GM12878 (cell line): ENCODE data around the gene ERCC1. TPM values are rescaled to one million over a fixed set of nuclear protein-coding genes. Genes with fewer than 3 reads are reported as not detected.

Source experiments
- ATAC-seq: fragments of 200-7000 bp; cut with Tn5 transposase; 3 replicates; pipeline ENCODE4 v1.9.1; 2020; ENCODE audit warnings: mild to moderate bottlenecking, moderate library complexity
- BruUV-seq: library from RNA; stranded (reverse); fragments of 400-500 nt; replicated peaks from 2 replicates; lab custom pipeline; 2021; lab: Mats Ljungman, UMichigan
- CTCF ChIA-PET: fragments of 300-600 bp; sonication (Branson Sonifier 250); formaldehyde crosslinking; extraction: SDS; loops from one replicate; lab custom pipeline; 2021; ENCODE audit warnings: inconsistent platforms; lab: Yijun Ruan, JAX
- POLR2A ChIA-PET: fragments of 350-600 bp; formaldehyde crosslinking; extraction: SDS; loops from one replicate; lab custom pipeline; 2021; ENCODE audit warnings: inconsistent platforms; lab: Charles Lee
- RAD21 ChIA-PET: fragments of 300-600 bp; sonication (Branson Sonifier 250); formaldehyde crosslinking; loops from one replicate; lab custom pipeline; 2023; ENCODE audit warnings: antibody characterized with exemption; ENCODE audit not compliant: unreplicated experiment; lab: Charles Lee
- SMC1A ChIA-PET: fragments of 300-600 bp; sonication (Branson Sonifier 250); formaldehyde crosslinking; loops from one replicate; lab custom pipeline; 2023; ENCODE audit not compliant: unreplicated experiment, uncharacterized antibody; lab: Charles Lee
- DNase-seq: peaks from one replicate; pipeline ENCODE4 v3.0.0-alpha.2; 2011; ENCODE audit warnings: low read depth, low spot score
- FAIRE-seq: peaks from 3 replicates; lab custom pipeline; 2011; peaks lifted over from hg19 to GRCh38; lab: Jason Lieb, UNC
- H2AFZ ChIP-seq: 2 replicates; pipeline ENCODE4 v1.6.0; 2011; ENCODE audit warnings: low read depth, low read length, control low read depth; ENCODE audit not compliant: control insufficient read depth
- H3K27ac ChIP-seq: 2 replicates; pipeline ENCODE4 v1.5.1; 2011; ENCODE audit warnings: control low read depth; ENCODE audit not compliant: control insufficient read depth, insufficient read depth
- H3K27me3 ChIP-seq, 2 experiments: replicated peaks in 1 of 2; 2 replicates each; pipeline versions ENCODE4 v1.6.0 to v1.6.1; 2011; ENCODE audit warnings: low read length in 1 of 2; ENCODE audit not compliant: control insufficient read depth in 2 of 2, insufficient read depth in 2 of 2
- H3K36me3 ChIP-seq, 2 experiments: 2 replicates each; pipeline ENCODE4 v1.5.1; 2011; ENCODE audit warnings: low read length in 1 of 2; ENCODE audit not compliant: control insufficient read depth in 2 of 2, insufficient read depth in 2 of 2
- H3K4me1 ChIP-seq: 2 replicates; pipeline ENCODE4 v1.6.1; 2011; ENCODE audit warnings: mild to moderate bottlenecking, low read length, moderate library complexity, mixed read lengths; ENCODE audit not compliant: control insufficient read depth, insufficient read depth
- H3K4me2 ChIP-seq: 2 replicates; pipeline ENCODE4 v1.6.0; 2011; ENCODE audit warnings: control low read depth; ENCODE audit not compliant: control insufficient read depth, insufficient read depth
- H3K4me3 ChIP-seq: fragments of 200-600 bp; sonication (generic); 2 replicates; pipeline ENCODE4 v1.5.1; 2016
- H3K79me2 ChIP-seq: 2 replicates; pipeline ENCODE4 v1.6.0; 2011; ENCODE audit warnings: low read length; ENCODE audit not compliant: control insufficient read depth, insufficient read depth
- H3K9ac ChIP-seq: 2 replicates; pipeline ENCODE4 v1.8.0; 2011; ENCODE audit warnings: low read length, control low read depth, mixed read lengths; ENCODE audit not compliant: control insufficient read depth, insufficient read depth
- H3K9me3 ChIP-seq: replicated peaks from 3 replicates; pipeline ENCODE4 v1.5.1; 2011; ENCODE audit warnings: mild to moderate bottlenecking, low read length; ENCODE audit not compliant: control insufficient read depth, insufficient read depth
- H4K20me1 ChIP-seq: 2 replicates; pipeline ENCODE4 v1.6.0; 2011; ENCODE audit not compliant: control insufficient read depth, insufficient read depth
- BCL11A ChIP-seq: IDR thresholded peaks from 2 replicates; pipeline ENCODE4 v1.6.1; 2011; ENCODE audit warnings: low read depth, low read length
- CBX5 ChIP-seq: sonication (generic); IDR thresholded peaks from 2 replicates; pipeline ENCODE4 v1.6.1; 2016; ENCODE audit warnings: low read depth, moderate library complexity, mild to moderate bottlenecking, inconsistent platforms
- HCFC1 ChIP-seq: fragments of 150-350 bp; IDR thresholded peaks from 2 replicates; pipeline ENCODE4 v1.6.1; 2014; ENCODE audit warnings: low read length
- SUZ12 ChIP-seq: fragments of 200-600 bp; sonication (generic); IDR thresholded peaks from one replicate; pipeline ENCODE4 v1.6.1; 2018; ENCODE audit warnings: antibody characterized with exemption, mild to moderate bottlenecking; ENCODE audit not compliant: unreplicated experiment
- TBL1XR1 ChIP-seq: IDR thresholded peaks from 2 replicates; pipeline ENCODE4 v1.6.1; 2012; ENCODE audit warnings: low read depth, low read length, improper control_type of control experiment
- WRNIP1 ChIP-seq: IDR thresholded peaks from 2 replicates; pipeline ENCODE4 v1.6.1; 2011; ENCODE audit warnings: low read depth, low read length, improper control_type of control experiment, borderline replicate concordance
- YBX1 ChIP-seq: fragments of 450-650 bp; IDR thresholded peaks from 2 replicates; pipeline ENCODE4 v1.6.1; 2016; ENCODE audit warnings: antibody characterized with exemption
- ZNF24 ChIP-seq: fragments of 450-650 bp; IDR thresholded peaks from 2 replicates; pipeline ENCODE4 v1.6.1; 2017; ENCODE audit warnings: antibody characterized with exemption, mild to moderate bottlenecking
- WGBS: methylation state at CpG from one replicate; pipeline ENCODE4 v1.1.6; 2016; ENCODE audit warnings: low lambda C conversion rate; ENCODE audit not compliant: insufficient replicate concordance, insufficient coverage; ENCODE audit errors: missing lambda C conversion rate; 5-methylcytosine and 5-hydroxymethylcytosine counted together
- in situ Hi-C: fragments of 300-500 bp; cut with MboI; formaldehyde crosslinking; loops from 9 replicates; pipeline ENCODE4 v1.14.3; 2018; ENCODE audit warnings: mixed read lengths
- intact Hi-C: fragments of 100-400 bp; cut with micrococcal nuclease; formaldehyde crosslinking; loops from one replicate; pipeline ENCODE4 v1.14.2; 2022; ENCODE audit not compliant: unreplicated experiment
- polyA plus RNA-seq, 11 experiments: library from polyadenylated mRNA; depleted of rRNA in 4 of 11; unstranded in 6 of 11; stranded (reverse) in 5 of 11; fragments of >200 nt; fragmentation: Nextera tagmentation in 4 of 11; fragmentation: Illumina TruSeq in 1 of 11; extraction: Ambion mirVana in 4 of 11; extraction: Trizol in 1 of 11; gene quantifications; 1 replicate in 1 of 11; 2 replicates in 10 of 11; pipeline versions ENCODE4 v1.2.1 to v1.2.3, GENCODE V29; 2011 to 2016; ENCODE audit warnings: inconsistent platforms in 2 of 11, missing spikeins in 2 of 11, low read depth in 1 of 11
- total RNA-seq, 4 experiments: library from RNA; depleted of rRNA in 3 of 4; stranded (reverse); fragments of >200 nt in 3 of 4; fragmentation: Illumina TruSeq in 1 of 4; extraction: Trizol in 1 of 4; gene quantifications; 2 replicates each; pipeline versions ENCODE4 v1.2.1 to v1.2.3, GENCODE V29; 2013 to 2021
- TF ChIP-seq, protein P1 (sequence below): fragments of 450-650 bp; IDR thresholded peaks from 2 replicates; pipeline ENCODE4 v1.6.1; 2018; ENCODE audit warnings: borderline replicate concordance, mild to moderate bottlenecking; ENCODE audit not compliant: partially characterized antibody
- TF ChIP-seq, protein P2 (sequence below): IDR thresholded peaks from 2 replicates; pipeline ENCODE4 v1.6.1; 2011; ENCODE audit warnings: borderline replicate concordance, low read depth, mild to moderate bottlenecking, moderate library complexity, mixed read lengths, low read length; ENCODE audit not compliant: insufficient read depth; ENCODE audit errors: extremely low read length
- TF ChIP-seq, protein P3 (sequence below): fragments of 450-650 bp; IDR thresholded peaks from 2 replicates; pipeline ENCODE4 v1.6.1; 2016; ENCODE audit warnings: mild to moderate bottlenecking
- TF ChIP-seq, protein P4 (sequence below): IDR thresholded peaks from 2 replicates; pipeline ENCODE4 v1.6.1; 2012; ENCODE audit warnings: low read depth, low read length, improper control_type of control experiment
- TF ChIP-seq, protein P5 (sequence below), 3 experiments: IDR thresholded peaks in 2 of 3; conservative IDR thresholded peaks in 1 of 3; 2 replicates each; pipeline ENCODE4 v1.5.1; 2011; ENCODE audit warnings: low read depth in 3 of 3, low read length in 3 of 3, mild to moderate bottlenecking in 3 of 3, control low read depth in 2 of 3, moderate library complexity in 2 of 3, inconsistent platforms in 1 of 3, mixed read lengths in 1 of 3; ENCODE audit not compliant: control insufficient read depth in 2 of 3, insufficient read depth in 1 of 3; ENCODE audit errors: extremely low read depth in 1 of 3
- TF ChIP-seq, protein P6 (sequence below): IDR thresholded peaks from 2 replicates; pipeline ENCODE4 v1.6.1; 2012; ENCODE audit warnings: low read length, inconsistent platforms

Gene ERCC1
- total and polyA plus RNA-seq, 10 of the 15 experiments (the other 5 are each of a cell fraction or from before 2014, with no cell fraction given): 14.7 to 104 (median 61.1) TPM

DNA sequence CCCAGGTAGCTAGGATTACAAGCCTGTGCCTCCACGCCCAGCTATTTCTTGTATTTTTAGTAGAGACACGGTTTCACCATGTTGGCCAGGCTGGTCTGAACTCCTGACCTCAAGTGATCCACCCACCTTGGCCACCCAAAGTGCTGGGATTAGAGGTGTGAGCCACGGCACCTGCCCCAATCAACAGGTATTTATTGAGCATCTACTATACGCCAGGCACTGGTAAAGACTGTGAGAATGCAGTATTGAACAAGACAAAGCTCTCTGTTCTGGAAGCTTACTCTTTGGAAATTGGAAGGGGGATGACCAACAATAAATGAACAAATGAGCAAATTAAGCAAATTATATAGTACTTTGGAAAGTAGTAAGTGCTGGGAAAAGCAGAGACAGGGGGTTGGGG lies 21.4 kb upstream of the ERCC1 start:
- ChIA-PET RAD21 (interaction anchor here (0.7 to 1.9 kb wide), 5 partner anchors 22 to 40 kb away, joined by 3 to 25 read pairs (median 7); partner anchors contain the start of gene FOSB), SMC1A (interaction anchor here (0.6 to 6.0 kb wide), 7 partner anchors 12 to 50 kb away, joined by 3 to 52 read pairs (median 4); partner anchors contain the start of gene FOSB), POLR2A (interaction anchor here (1.0 to 1.9 kb wide), 5 partner anchors 12 to 34 kb away, joined by 3 to 9 read pairs (median 4); partner anchors contain the start of gene FOSB), CTCF (interaction anchor here (0.6 to 6.4 kb wide), 11 partner anchors 11 to 261 kb away, joined by 3 to 176 read pairs (median 8); partner anchors contain the start of genes FOSB and PPP1R13L)
- no peak overlapping the region for H3K27ac ChIP-seq
- WGBS: 56% methylated on average over 4 of the region's 4 CpGs
- DNase-seq: no peak
- no peaks in the 10 kb centered on the region for H3K9me3 ChIP-seq
- H3K4me1 ChIP-seq: peaks cover 31% of the 10 kb centered on the region
- no peak for FAIRE-seq
- H2AFZ ChIP-seq: no peak overlapping the region
- no peak for ATAC-seq
- intact Hi-C loops: no loop called here
- H3K9ac ChIP-seq: no peak overlapping the region
- no peak overlapping the region for H3K4me3 ChIP-seq
- H3K27me3 ChIP-seq: no peaks in the 10 kb centered on the region
- no peaks in the 10 kb centered on the region for H4K20me1 ChIP-seq
- no peaks in the 10 kb centered on the region for H3K36me3 ChIP-seq
- H3K79me2 ChIP-seq: peaks cover 2% of the 10 kb centered on the region; the same call in 1 of the 2 replicates
- H3K4me2 ChIP-seq: peak overlapping the region; percentile 85; the same call in 1 of the 2 replicates
- no TSS peak for BruUV-seq
- in situ Hi-C loops: no loop called here
- no peak for TF ChIP-seq BCL11A
- TF ChIP-seq, protein P1, sequence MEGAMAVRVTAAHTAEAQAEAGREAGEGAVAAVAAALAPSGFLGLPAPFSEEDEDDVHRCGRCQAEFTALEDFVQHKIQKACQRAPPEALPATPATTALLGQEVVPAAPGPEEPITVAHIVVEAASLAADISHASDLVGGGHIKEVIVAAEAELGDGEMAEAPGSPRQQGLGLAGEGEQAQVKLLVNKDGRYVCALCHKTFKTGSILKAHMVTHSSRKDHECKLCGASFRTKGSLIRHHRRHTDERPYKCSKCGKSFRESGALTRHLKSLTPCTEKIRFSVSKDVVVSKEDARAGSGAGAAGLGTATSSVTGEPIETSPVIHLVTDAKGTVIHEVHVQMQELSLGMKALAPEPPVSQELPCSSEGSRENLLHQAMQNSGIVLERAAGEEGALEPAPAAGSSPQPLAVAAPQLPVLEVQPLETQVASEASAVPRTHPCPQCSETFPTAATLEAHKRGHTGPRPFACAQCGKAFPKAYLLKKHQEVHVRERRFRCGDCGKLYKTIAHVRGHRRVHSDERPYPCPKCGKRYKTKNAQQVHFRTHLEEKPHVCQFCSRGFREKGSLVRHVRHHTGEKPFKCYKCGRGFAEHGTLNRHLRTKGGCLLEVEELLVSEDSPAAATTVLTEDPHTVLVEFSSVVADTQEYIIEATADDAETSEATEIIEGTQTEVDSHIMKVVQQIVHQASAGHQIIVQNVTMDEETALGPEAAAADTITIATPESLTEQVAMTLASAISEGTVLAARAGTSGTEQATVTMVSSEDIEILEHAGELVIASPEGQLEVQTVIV: no peak
- TF ChIP-seq, protein P2, sequence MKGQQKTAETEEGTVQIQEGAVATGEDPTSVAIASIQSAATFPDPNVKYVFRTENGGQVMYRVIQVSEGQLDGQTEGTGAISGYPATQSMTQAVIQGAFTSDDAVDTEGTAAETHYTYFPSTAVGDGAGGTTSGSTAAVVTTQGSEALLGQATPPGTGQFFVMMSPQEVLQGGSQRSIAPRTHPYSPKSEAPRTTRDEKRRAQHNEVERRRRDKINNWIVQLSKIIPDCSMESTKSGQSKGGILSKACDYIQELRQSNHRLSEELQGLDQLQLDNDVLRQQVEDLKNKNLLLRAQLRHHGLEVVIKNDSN: no peak
- TF ChIP-seq, protein P3, sequence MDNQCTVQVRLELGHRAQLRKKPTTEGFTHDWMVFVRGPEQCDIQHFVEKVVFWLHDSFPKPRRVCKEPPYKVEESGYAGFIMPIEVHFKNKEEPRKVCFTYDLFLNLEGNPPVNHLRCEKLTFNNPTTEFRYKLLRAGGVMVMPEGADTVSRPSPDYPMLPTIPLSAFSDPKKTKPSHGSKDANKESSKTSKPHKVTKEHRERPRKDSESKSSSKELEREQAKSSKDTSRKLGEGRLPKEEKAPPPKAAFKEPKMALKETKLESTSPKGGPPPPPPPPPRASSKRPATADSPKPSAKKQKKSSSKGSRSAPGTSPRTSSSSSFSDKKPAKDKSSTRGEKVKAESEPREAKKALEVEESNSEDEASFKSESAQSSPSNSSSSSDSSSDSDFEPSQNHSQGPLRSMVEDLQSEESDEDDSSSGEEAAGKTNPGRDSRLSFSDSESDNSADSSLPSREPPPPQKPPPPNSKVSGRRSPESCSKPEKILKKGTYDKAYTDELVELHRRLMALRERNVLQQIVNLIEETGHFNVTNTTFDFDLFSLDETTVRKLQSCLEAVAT: no peak
- TF ChIP-seq HCFC1: no peak
- TF ChIP-seq, protein P4, sequence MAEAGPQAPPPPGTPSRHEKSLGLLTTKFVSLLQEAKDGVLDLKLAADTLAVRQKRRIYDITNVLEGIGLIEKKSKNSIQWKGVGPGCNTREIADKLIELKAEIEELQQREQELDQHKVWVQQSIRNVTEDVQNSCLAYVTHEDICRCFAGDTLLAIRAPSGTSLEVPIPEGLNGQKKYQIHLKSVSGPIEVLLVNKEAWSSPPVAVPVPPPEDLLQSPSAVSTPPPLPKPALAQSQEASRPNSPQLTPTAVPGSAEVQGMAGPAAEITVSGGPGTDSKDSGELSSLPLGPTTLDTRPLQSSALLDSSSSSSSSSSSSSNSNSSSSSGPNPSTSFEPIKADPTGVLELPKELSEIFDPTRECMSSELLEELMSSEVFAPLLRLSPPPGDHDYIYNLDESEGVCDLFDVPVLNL: no peak
- no peak for TF ChIP-seq CBX5
- TF ChIP-seq SUZ12: no peak
- no peak for TF ChIP-seq TBL1XR1
- TF ChIP-seq, protein P5, sequence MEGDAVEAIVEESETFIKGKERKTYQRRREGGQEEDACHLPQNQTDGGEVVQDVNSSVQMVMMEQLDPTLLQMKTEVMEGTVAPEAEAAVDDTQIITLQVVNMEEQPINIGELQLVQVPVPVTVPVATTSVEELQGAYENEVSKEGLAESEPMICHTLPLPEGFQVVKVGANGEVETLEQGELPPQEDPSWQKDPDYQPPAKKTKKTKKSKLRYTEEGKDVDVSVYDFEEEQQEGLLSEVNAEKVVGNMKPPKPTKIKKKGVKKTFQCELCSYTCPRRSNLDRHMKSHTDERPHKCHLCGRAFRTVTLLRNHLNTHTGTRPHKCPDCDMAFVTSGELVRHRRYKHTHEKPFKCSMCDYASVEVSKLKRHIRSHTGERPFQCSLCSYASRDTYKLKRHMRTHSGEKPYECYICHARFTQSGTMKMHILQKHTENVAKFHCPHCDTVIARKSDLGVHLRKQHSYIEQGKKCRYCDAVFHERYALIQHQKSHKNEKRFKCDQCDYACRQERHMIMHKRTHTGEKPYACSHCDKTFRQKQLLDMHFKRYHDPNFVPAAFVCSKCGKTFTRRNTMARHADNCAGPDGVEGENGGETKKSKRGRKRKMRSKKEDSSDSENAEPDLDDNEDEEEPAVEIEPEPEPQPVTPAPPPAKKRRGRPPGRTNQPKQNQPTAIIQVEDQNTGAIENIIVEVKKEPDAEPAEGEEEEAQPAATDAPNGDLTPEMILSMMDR (IDR thresholded peaks at IDR 0.05 in 2 of 3, conservative IDR thresholded peaks at IDR 0.05 in 1 of 3; ENCODE audit: control insufficient read depth in 2 of 3, extremely low read depth in 1 of 3, insufficient read depth in 1 of 3, low read depth in 3 of 3, low read length in 3 of 3): no peak
- TF ChIP-seq YBX1: no peak
- no peak for TF ChIP-seq WRNIP1
- no peak for TF ChIP-seq ZNF24
- TF ChIP-seq, protein P6, sequence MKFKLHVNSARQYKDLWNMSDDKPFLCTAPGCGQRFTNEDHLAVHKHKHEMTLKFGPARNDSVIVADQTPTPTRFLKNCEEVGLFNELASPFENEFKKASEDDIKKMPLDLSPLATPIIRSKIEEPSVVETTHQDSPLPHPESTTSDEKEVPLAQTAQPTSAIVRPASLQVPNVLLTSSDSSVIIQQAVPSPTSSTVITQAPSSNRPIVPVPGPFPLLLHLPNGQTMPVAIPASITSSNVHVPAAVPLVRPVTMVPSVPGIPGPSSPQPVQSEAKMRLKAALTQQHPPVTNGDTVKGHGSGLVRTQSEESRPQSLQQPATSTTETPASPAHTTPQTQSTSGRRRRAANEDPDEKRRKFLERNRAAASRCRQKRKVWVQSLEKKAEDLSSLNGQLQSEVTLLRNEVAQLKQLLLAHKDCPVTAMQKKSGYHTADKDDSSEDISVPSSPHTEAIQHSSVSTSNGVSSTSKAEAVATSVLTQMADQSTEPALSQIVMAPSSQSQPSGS: no peak
